HFF-Myc (cell line): Measurements from ENCODE around the gene POLR2A.

ENCODE experiments used
- DNase-seq: peaks from one replicate; pipeline ENCODE4 v3.0.0-alpha.2; 2011; ENCODE audit warnings: low read depth; ENCODE audit errors: extremely low read depth
- H3K4me3 ChIP-seq: replicated peaks from 2 replicates; pipeline ENCODE4 v1.5.1; 2011; ENCODE audit warnings: low read depth, mild to moderate bottlenecking, control low read depth, low read length
- TF ChIP-seq, protein P1 (sequence below): IDR thresholded peaks from 2 replicates; pipeline ENCODE4 v1.5.1; 2012; ENCODE audit warnings: mild to moderate bottlenecking, low read depth, low read length, control low read depth; ENCODE audit errors: missing control alignments

The POLR2A gene

GRCh38 chr17:7508846-7509245, 24.7 kb downstream of the POLR2A start:
- H3K4me3 ChIP-seq = no peak overlapping the region
- TF ChIP-seq, protein P1, sequence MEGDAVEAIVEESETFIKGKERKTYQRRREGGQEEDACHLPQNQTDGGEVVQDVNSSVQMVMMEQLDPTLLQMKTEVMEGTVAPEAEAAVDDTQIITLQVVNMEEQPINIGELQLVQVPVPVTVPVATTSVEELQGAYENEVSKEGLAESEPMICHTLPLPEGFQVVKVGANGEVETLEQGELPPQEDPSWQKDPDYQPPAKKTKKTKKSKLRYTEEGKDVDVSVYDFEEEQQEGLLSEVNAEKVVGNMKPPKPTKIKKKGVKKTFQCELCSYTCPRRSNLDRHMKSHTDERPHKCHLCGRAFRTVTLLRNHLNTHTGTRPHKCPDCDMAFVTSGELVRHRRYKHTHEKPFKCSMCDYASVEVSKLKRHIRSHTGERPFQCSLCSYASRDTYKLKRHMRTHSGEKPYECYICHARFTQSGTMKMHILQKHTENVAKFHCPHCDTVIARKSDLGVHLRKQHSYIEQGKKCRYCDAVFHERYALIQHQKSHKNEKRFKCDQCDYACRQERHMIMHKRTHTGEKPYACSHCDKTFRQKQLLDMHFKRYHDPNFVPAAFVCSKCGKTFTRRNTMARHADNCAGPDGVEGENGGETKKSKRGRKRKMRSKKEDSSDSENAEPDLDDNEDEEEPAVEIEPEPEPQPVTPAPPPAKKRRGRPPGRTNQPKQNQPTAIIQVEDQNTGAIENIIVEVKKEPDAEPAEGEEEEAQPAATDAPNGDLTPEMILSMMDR = no peak
- no peak for DNase-seq

DNA sequence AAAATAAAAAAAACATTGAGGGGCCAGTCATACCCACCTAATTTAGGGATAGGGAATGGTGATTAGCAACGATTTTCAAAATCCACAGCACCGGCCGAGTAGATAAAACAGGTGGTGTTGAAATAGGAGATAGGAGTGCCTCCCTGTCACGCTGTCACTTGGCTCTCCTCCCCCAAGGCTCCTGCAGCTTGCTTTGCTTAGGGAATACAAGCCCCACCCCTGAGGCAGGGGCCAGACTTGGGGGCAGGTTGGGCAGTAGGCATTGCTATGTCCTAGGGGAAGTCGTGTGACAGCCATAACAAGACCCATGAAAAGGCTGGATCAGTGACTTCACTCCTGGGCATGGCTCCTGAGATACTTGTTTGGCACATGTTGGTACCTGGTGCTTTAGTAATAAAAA, 25.8 kb downstream of the POLR2A start:
- no peak for DNase-seq
- no peak overlapping the region for H3K4me3 ChIP-seq
- TF ChIP-seq, protein P1 = no peak

GRCh38 chr17:7511108-7511507, 26.9 kb downstream of the POLR2A start:
- TF ChIP-seq, protein P1 = no peak
- no peak for DNase-seq
- no peak overlapping the region for H3K4me3 ChIP-seq

GRCh38 chr17:7512105-7512504, 27.9 kb downstream of the POLR2A start:
- DNase-seq = no peak
- no peak overlapping the region for H3K4me3 ChIP-seq
- TF ChIP-seq, protein P1 = no peak

- TF ChIP-seq, protein P1 = no peak
- H3K4me3 ChIP-seq = no peak overlapping the region
- DNase-seq = no peak
These were observed 28.8 kb downstream of the POLR2A start for GRCh38 chr17:7512824-7513540.

DNA sequence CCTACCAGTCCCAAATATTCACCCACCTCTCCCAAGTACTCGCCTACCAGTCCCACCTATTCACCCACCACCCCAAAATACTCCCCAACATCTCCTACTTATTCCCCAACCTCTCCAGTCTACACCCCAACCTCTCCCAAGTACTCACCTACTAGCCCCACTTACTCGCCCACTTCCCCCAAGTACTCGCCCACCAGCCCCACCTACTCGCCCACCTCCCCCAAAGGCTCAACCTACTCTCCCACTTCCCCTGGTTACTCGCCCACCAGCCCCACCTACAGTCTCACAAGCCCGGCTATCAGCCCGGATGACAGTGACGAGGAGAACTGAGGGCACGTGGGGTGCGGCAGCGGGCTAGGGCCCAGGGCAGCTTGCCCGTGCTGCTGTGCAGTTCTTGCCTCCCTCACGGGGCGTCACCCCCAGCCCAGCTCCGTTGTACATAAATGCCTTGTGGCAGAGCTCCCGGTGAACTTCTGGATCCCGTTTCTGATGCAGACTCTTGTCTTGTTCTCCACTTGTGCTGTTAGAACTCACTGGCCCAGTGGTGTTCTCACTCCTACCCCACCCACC, 29.8 kb downstream of the POLR2A start:
- no peak for DNase-seq
- H3K4me3 ChIP-seq = no peak overlapping the region
- TF ChIP-seq, protein P1 = no peak
